Measurements from ENCODE around the gene TMEM272. TPM values are rescaled to one million over a fixed set of nuclear protein-coding genes. Genes with fewer than 3 reads are reported as not detected.

TMEM272 gene
- total and polyA plus RNA-seq, 8 donors: 0.03 to 0.37 TPM; not detected in 6

DNA sequence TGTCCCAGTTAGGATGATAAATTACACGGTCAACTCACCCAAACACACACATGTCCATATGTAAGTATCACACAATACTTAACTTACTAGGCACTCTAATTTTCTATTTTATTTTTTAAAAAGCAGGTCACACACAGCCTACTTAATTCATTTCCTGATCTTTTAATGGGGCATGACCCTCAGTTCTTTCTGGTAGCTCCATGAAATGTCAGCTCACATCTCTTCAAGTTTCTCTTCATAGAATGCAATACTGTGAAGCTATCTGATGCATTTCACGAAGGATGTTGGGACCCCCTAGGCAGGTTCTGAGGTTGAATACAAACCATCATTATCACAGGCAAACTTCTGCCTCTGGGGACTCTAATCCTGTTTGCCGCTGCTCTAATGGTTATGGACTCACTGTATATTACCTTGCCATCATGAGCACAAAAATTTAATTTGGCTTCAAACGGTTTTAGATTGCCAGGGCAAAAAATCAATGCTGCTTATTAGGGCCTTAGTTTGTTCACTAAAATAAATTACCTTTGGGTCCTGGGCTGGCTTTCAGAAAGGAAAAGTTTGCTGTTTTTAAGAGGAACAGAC, 24.9 kb downstream of the TMEM272 start:
- 83 to 91% (median 87%) methylated on average over 4 of the region's 4 CpGs for WGBS, 5 donors
- no peak overlapping the region for H3K27ac ChIP-seq
- no peak for DNase-seq
- TF ChIP-seq POLR2AphosphoS5 (IDR thresholded peaks at IDR 0.05) (no peak), EP300 (IDR thresholded peaks at IDR 0.05) (no peak), POLR2A (IDR thresholded peaks at IDR 0.05) (no peak)
- TF ChIP-seq, protein P1, sequence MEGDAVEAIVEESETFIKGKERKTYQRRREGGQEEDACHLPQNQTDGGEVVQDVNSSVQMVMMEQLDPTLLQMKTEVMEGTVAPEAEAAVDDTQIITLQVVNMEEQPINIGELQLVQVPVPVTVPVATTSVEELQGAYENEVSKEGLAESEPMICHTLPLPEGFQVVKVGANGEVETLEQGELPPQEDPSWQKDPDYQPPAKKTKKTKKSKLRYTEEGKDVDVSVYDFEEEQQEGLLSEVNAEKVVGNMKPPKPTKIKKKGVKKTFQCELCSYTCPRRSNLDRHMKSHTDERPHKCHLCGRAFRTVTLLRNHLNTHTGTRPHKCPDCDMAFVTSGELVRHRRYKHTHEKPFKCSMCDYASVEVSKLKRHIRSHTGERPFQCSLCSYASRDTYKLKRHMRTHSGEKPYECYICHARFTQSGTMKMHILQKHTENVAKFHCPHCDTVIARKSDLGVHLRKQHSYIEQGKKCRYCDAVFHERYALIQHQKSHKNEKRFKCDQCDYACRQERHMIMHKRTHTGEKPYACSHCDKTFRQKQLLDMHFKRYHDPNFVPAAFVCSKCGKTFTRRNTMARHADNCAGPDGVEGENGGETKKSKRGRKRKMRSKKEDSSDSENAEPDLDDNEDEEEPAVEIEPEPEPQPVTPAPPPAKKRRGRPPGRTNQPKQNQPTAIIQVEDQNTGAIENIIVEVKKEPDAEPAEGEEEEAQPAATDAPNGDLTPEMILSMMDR (IDR thresholded peaks at IDR 0.05): no peak
- no peak overlapping the region for H3K4me3 ChIP-seq
- H3K36me3 ChIP-seq: no peaks in the 10 kb centered on the region
- intact Hi-C loops (cut with DNase I; ENCODE audit: low total_unique reads): no loop called here
- H3K4me1 ChIP-seq: peaks cover 7 to 51% (median 22%) of the 10 kb centered on the region in 4 donors
- no peaks in the 10 kb centered on the region for H3K9me3 ChIP-seq
- no peaks in the 10 kb centered on the region for H3K27me3 ChIP-seq

DNA sequence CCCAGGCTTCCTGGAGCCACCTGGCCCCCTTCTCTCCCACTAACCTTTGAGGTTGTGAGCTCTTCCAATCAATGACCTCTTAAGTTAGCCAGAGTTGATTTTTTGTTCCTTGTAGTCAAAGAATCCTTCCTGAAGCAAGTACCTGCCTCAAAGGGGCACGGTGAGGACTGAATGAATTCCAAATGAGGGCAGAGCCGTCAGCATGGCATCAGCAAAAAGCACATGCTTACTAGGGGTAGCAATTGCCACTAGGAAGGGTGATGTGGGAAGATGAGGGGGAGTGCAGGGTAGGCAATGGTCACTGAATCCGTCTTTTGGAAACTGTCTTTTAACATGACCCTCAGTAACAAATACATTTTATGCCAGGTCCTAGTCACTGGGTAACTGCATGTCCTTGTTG, 25.4 kb downstream of the TMEM272 start:
- intact Hi-C loops (cut with DNase I; ENCODE audit: low total_unique reads): loop anchor here (10.0 kb wide), 1 partner anchor 305 kb away; the partner anchor contains the start of gene NEK5
- H3K27ac ChIP-seq: peak overlapping the region in 1 of 5 donors; percentile 3
- H3K27me3 ChIP-seq: no peaks in the 10 kb centered on the region
- 82 to 90% (median 84%) methylated on average over 3 of the region's 3 CpGs for WGBS, 5 donors
- no peak for TF ChIP-seq POLR2A (IDR thresholded peaks at IDR 0.05)
- TF ChIP-seq, protein P1 (IDR thresholded peaks at IDR 0.05): no peak
- no peak for TF ChIP-seq EP300 (IDR thresholded peaks at IDR 0.05)
- no peak for TF ChIP-seq POLR2AphosphoS5 (IDR thresholded peaks at IDR 0.05)
- no peak overlapping the region for H3K4me3 ChIP-seq
- no peaks in the 10 kb centered on the region for H3K36me3 ChIP-seq
- no peaks in the 10 kb centered on the region for H3K9me3 ChIP-seq
- H3K4me1 ChIP-seq: peaks cover 7 to 51% (median 23%) of the 10 kb centered on the region in 4 donors
- DNase-seq: no peak

DNA sequence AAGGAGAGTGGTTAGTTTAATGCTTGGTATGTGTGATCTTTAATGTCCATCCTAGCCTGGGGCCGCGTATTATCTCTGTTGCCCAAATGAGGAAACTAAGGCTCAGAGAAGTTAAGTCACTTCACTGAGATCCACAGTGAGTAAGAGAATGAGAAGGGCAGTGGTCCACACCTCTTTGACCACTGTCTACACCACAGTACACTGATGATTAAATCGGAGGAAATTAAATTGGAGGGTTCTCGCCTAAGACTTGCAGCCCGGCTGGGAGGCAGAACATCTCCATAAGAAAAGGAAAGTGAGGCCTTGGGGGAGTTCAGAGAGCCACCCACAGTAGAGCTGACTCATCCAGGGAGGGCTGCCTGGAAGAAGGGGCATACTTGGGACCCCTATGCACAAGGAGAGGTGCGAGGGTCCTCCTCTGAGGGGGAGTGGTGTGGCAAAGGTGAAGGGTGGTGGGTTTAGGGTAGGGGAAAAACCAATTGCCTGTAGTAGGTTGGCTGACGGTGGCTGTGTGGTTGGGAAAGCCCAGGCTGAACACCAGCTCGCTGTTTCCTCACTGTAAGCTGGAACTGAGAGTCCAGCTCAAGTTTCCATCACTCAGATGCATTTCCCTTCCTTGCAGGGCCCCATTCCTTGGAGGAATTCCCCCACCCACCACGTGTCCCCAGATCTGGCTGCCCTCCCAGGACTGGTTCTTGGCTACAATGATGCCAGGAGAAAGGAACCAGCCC, 26.0 kb downstream of the TMEM272 start:
- WGBS, 5 donors: 56 to 69% (median 62%) methylated on average over 9 of the region's 9 CpGs
- peak in 1 of 2 donors; percentile 53 for DNase-seq

DNA sequence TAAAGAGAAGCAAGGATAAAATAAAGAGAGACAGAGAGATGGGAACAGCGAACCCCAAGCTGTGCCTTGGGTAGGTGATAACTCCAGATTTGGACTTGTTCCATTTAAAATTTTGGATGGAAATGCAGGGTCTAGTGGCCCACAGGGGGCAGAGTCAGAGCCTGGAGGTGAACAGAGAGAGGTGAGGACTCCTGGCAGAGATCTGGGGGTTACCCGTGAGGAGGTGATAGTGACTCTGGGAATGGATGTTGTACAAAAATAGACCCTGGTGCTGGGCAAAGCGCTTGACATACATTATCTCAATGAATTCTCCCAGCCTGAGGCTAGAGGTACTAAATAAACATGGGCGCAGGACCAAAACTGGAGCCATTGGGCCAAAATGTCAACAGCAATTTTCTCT, 26.7 kb downstream of the TMEM272 start:
- DNase-seq: no peak
- 66 to 84% (median 73%) methylated on average over 4 of the region's 4 CpGs for whole genome bisulfite sequencing, 5 donors
- H3K27me3 ChIP-seq: no peaks in the 10 kb centered on the region
- H3K4me1 ChIP-seq: peaks cover 7 to 49% (median 23%) of the 10 kb centered on the region in 4 donors
- no peaks in the 10 kb centered on the region for H3K36me3 ChIP-seq
- TF ChIP-seq, protein P1 (IDR thresholded peaks at IDR 0.05): no peak
- TF ChIP-seq POLR2A (IDR thresholded peaks at IDR 0.05) (no peak), POLR2AphosphoS5 (IDR thresholded peaks at IDR 0.05) (no peak), EP300 (IDR thresholded peaks at IDR 0.05) (no peak)
- no peak overlapping the region for H3K4me3 ChIP-seq
- H3K27ac ChIP-seq: no peak overlapping the region
- no peaks in the 10 kb centered on the region for H3K9me3 ChIP-seq
- intact Hi-C loops (cut with DNase I; ENCODE audit: low total_unique reads): loop anchor here (10.0 kb wide), 1 partner anchor 307 kb away; the partner anchor contains the start of gene NEK5

More for the DNA sequence above, 26.0 kb downstream of the TMEM272 start:
- Histone ChIP-seq H3K9me3 (no peaks in the 10 kb centered on the region), H3K27me3 (no peaks in the 10 kb centered on the region), H3K27ac (peak overlapping the region in 1 of 5 donors; percentile 3), H3K36me3 (no peaks in the 10 kb centered on the region), H3K4me3 (no peak overlapping the region), H3K4me1 (peaks cover 7 to 50% (median 23%) of the 10 kb centered on the region in 4 donors)
- no peak for TF ChIP-seq POLR2AphosphoS5 (IDR thresholded peaks at IDR 0.05)
- TF ChIP-seq EP300 (IDR thresholded peaks at IDR 0.05): no peak
- TF ChIP-seq, protein P1 (IDR thresholded peaks at IDR 0.05): no peak
- no peak for TF ChIP-seq POLR2A (IDR thresholded peaks at IDR 0.05)
- intact Hi-C loops (cut with DNase I; ENCODE audit: low total_unique reads): loop anchor here (10.0 kb wide), 1 partner anchor 306 kb away; the partner anchor contains the start of gene NEK5

Data from stomach (tissue), 9 donors.